GM21737 (cell line): ENCODE results near the gene ROBO4.

ENCODE experiments used
- ATAC-seq: cut with Tn5 transposase; IDR thresholded peaks from one replicate; pipeline ENCODE4 v1.9.1; 2021; ENCODE audit warnings: mild to moderate bottlenecking, moderate library complexity; ENCODE audit not compliant: unreplicated experiment

Gene ROBO4

GRCh38 chr11:124919898-124920297, 22.2 kb upstream of the ROBO4 start:
- ATAC-seq = no peak

GRCh38 chr11:124918950-124919349, 21.3 kb upstream of the ROBO4 start, which contains the start of gene HEPN1:
TSS of gene HEPN1 (plus strand) at chr11:124919250.
- ATAC-seq = no peak

GRCh38 chr11:124917115-124917637, 19.5 kb upstream of the ROBO4 start:
- ATAC-seq = no peak

- ATAC-seq = no peak
These were observed 18.7 kb upstream of the ROBO4 start for GRCh38 chr11:124916370-124916710.

- no peak for ATAC-seq
These were observed 18.1 kb upstream of the ROBO4 start for GRCh38 chr11:124915541-124916369.

GRCh38 chr11:124902616-124903015, 5.0 kb upstream of the ROBO4 start:
- no peak for ATAC-seq

- no peak for ATAC-seq
These were observed 2.8 kb upstream of the ROBO4 start for GRCh38 chr11:124900464-124900863.

- no peak for ATAC-seq
These were observed 1.9 kb upstream of the ROBO4 start for GRCh38 chr11:124899383-124900145.

GRCh38 chr11:124898711-124899110, 1.0 kb upstream of the ROBO4 start:
- no peak for ATAC-seq

GRCh38 chr11:124898263-124898680, 607 bp upstream of the ROBO4 start:
- ATAC-seq = no peak

- ATAC-seq = no peak
These were observed 759 bp downstream of the ROBO4 start for GRCh38 chr11:124896821-124897391.

GRCh38 chr11:124896071-124896750, 1.5 kb downstream of the ROBO4 start:
- no peak for ATAC-seq

- no peak for ATAC-seq
These were observed 2.1 kb downstream of the ROBO4 start for GRCh38 chr11:124895471-124895971.

- no peak for ATAC-seq
These were observed 2.8 kb downstream of the ROBO4 start for GRCh38 chr11:124894606-124895430.

- ATAC-seq = no peak
These were observed 3.8 kb downstream of the ROBO4 start for GRCh38 chr11:124893781-124894401.

- no peak for ATAC-seq
These were observed 4.8 kb downstream of the ROBO4 start for GRCh38 chr11:124892750-124893454.

- ATAC-seq = no peak
These were observed 5.5 kb downstream of the ROBO4 start for GRCh38 chr11:124892146-124892545.

GRCh38 chr11:124891373-124891861, 6.2 kb downstream of the ROBO4 start:
- no peak for ATAC-seq
